ENCODE data around the gene SHE. TPM values are rescaled to one million over a fixed set of nuclear protein-coding genes. Genes with fewer than 3 reads are reported as not detected.

The SHE gene
- total and polyA plus RNA-seq, 10 of the 15 experiments (the other 5 are each of a cell fraction or from before 2014, with no cell fraction given): under 0.01 to 0.05 (median 0.03) TPM; not detected in 3

GRCh38 chr1:154529308-154529707 is 27.1 kb upstream of the SHE start:
- no peaks in the 10 kb centered on the region for H4K20me1 ChIP-seq (ENCODE audit: control insufficient read depth, insufficient read depth)
- TF ChIP-seq DPF2 (IDR thresholded peaks at IDR 0.05) (no peak), KAT2A (conservative IDR thresholded peaks at IDR 0.05; ENCODE audit: control insufficient read depth, low read depth, low read length) (no peak), HDAC6 (IDR thresholded peaks at IDR 0.05; ENCODE audit: unreplicated experiment) (no peak), RELA (IDR thresholded peaks at IDR 0.05; ENCODE audit: borderline replicate concordance, partially characterized antibody) (no peak), EED (IDR thresholded peaks at IDR 0.05; ENCODE audit: low read depth) (no peak), ZBTB33 (IDR thresholded peaks at IDR 0.05) (no peak), HSF1 (IDR thresholded peaks at IDR 0.05; ENCODE audit: low read depth, low read length) (no peak), STAT3 (IDR thresholded peaks at IDR 0.05; ENCODE audit: low read depth, low read length) (no peak)
- POLR2A ChIA-PET: no interaction called here
- in situ Hi-C loops (cut with MboI): no loop called here
- no TSS peak for BruUV-seq (replicated peaks)
- ATAC-seq (no peak), FAIRE-seq (no peak), DNase-seq (ENCODE audit: low read depth, low spot score) (no peak)
- no peaks in the 10 kb centered on the region for H3K79me2 ChIP-seq (ENCODE audit: control insufficient read depth, insufficient read depth, low read length)
- SMC1A ChIA-PET (ENCODE audit: uncharacterized antibody, unreplicated experiment): no interaction called here
- no peak overlapping the region for H2AFZ ChIP-seq (ENCODE audit: control insufficient read depth, low read depth, low read length)
- H3K9me3 ChIP-seq (replicated peaks; ENCODE audit: control insufficient read depth, insufficient read depth, low read length): no peaks in the 10 kb centered on the region; the same call in 2 of the 3 replicates
- 67% methylated on average over 6 of the region's 6 CpGs for WGBS (ENCODE audit: insufficient coverage, insufficient replicate concordance, low lambda C conversion rate, missing lambda C conversion rate)
- RAD21 ChIA-PET (ENCODE audit: unreplicated experiment): no interaction called here
- intact Hi-C loops (cut with micrococcal nuclease; ENCODE audit: unreplicated experiment): no loop called here
- no peaks in the 10 kb centered on the region for H3K4me1 ChIP-seq (ENCODE audit: control insufficient read depth, insufficient read depth, low read length)
- no peak overlapping the region for H3K4me2 ChIP-seq (ENCODE audit: control insufficient read depth, insufficient read depth)
- no peaks in the 10 kb centered on the region for H3K36me3 ChIP-seq (ENCODE audit: control insufficient read depth in 2 of 2, insufficient read depth in 2 of 2, low read length in 1 of 2)
- no peak overlapping the region for H3K27ac ChIP-seq (ENCODE audit: control insufficient read depth, insufficient read depth)
- H3K27me3 ChIP-seq (replicated peaks in 1 of 2; ENCODE audit: control insufficient read depth in 2 of 2, insufficient read depth in 2 of 2, low read length in 1 of 2): no peaks in the 10 kb centered on the region; a peak in 1 of 4 replicates
- no peak overlapping the region for H3K9ac ChIP-seq (ENCODE audit: control insufficient read depth, insufficient read depth, low read length)
- CTCF ChIA-PET: interaction anchor here (1.7 kb wide), 2 partner anchors 48 to 194 kb away, joined by 4 to 5 read pairs; no protein-coding TSS in a partner anchor
- H3K4me3 ChIP-seq: no peak overlapping the region

Data from GM12878 (cell line).